ENCODE data around the gene NLRP9.

The NLRP9 gene

DNA sequence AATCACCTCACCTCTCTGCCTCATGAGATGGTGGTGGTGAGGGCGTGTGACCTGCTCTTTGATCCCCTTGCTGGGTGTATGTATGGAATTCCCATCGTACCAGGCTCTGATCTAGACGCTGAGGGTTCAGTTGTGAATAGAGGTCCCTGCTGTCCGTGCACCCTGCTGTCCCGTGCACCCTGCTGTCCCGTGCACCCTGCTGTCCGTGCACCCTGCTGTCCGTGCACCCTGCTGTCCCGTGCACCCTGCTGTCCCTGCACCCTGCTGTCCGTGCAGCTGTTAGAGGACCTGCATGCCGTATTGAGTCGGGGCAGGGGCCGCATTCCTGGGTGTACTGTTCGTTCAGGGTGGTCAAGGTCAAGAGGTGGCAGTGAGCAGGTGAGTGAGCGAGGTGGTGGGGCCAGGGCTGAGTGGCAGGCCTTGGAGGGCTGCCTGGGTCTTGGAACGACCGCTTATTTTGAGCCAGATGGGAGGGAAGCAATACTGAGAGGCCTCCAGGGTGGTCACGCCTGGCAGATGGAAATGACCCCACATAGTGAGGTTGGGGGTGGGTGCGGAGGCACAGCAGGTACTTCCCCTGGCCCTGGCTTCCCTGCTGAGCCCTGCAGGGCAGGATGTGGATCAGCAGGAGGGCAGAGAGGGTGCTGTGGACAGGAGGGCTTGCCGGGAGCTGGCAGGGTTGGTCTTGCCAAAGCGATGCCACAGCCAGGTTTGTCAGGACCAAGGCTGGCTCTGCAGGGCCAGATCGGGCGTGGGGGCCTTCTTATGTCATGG lies 67.7 kb downstream of the NLRP9 start:
- peak; percentile 39 for DNase-seq

- DNase-seq = no peak
Measured at GRCh38 chr19:55669418-55670279, 68.6 kb downstream of the NLRP9 start.

DNA sequence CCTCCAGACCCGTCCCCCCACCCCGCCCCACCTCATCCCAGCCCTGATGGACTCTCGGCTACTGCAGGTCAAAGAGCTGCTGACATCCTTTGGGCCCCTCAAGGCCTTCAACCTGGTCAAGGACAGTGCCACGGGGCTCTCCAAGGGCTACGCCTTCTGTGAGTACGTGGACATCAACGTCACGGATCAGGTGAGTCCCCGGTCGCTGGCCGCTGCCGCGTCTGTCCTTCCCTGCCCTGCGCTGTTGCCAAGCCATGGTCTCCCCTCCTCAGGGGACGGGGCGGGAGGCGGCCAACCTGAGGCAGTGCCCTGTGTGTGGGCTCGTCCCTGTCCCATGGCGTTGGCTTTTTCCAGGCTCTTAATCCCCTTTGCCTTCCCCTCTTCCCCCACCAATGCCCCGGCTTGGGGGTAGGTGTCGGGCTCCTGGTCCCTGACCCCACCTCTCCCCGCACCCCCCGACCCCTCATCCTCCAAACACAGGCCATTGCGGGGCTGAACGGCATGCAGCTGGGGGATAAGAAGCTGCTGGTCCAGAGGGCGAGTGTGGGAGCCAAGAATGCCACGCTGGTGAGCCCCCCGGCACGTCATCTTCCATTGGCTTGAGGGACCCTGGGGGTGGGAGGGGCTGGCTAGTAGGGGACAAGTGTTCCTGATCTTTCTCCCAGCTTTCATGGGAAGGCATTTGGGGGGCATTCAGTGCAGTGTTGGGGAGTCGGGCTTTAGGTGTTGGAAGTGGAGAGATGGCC lies 69.4 kb downstream of the NLRP9 start:
- DNase-seq = no peak

DNA sequence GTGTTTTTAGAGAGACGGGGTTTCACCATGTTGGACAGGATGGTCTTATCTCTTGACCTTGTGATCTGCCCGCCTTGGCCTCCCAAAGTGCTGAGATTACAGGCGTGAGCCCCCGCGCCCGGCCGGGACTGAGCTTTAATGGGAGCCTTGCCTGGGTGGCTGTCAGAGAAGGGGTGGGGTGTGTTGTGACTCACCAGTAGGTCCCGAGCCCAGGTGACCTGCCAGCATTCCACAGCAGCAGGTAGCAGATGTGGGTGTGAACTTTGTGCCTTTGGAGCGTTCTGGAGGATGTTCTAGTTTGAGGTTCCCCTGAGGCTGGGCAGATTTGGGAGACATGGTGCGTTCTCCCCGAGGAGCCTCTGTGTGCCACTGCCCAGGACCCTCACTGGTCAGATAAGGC lies 70.2 kb downstream of the NLRP9 start:
- no peak for DNase-seq

DNA sequence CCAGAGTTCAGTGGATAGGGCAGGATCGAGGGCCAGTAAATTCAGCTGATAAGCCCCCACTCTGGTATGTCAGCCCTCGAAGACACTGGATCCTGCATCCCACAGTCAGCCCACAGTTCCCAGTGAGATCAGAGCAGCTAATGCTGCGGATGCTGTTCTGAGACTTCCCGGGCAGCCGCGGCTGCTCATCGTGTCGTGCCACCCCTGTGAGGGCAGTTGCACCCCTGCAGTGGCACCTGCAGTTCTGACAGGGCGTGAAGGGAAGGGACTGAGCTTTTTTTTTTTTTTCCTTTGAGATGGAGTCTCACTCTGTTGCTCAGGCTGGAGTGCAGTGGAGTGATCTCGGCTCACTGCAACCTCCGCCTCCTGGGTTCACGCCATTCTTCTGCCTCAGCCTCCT lies 70.7 kb downstream of the NLRP9 start:
- no peak for DNase-seq

- no peak for DNase-seq
Measured at GRCh38 chr19:55667006-55667381, 71.2 kb downstream of the NLRP9 start.

GRCh38 chr19:55666343-55667005 lies 71.7 kb downstream of the NLRP9 start:
- DNase-seq = no peak

- no peak for DNase-seq
Measured at GRCh38 chr19:55663846-55664536, 74.2 kb downstream of the NLRP9 start.

DNA sequence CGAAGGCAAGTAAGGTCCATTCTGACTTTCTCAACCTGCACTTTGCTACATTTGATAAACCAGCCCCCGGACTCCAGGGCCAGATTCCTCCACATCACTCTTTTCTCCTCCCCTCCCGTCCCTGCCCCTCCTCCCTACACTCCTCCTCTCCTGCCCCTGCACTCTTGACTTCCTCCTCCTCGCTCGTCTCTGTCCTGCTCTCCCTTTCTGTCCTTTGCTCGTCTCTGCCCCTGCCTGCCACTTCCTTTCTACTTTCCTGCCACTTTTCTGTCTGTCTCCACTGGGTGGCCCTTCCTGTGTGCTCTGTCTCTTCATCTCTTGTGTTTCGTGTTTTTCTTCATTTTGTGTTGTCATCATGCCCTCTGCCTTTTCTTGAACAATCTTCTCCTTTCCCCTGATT lies 76.4 kb downstream of the NLRP9 start:
- DNase-seq = no peak

DNA sequence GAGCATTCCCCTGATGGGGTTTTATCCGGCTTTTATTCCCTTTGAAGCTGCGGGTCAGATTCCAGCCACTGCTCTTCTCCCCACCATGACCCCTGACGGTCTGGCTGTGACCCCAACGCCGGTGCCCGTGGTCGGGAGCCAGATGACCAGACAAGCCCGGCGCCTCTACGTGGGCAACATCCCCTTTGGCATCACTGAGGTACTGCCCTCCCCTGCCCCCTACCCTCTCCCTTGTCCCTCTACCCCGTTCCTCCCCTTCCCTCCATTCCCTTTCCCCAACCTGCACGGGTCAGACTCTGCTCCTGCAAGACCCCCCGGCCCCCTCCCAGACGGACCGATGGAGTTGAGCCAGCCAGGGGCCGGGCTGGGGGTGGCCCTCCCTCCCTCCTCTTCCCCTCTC lies 77.2 kb downstream of the NLRP9 start:
- no peak for DNase-seq

DNA sequence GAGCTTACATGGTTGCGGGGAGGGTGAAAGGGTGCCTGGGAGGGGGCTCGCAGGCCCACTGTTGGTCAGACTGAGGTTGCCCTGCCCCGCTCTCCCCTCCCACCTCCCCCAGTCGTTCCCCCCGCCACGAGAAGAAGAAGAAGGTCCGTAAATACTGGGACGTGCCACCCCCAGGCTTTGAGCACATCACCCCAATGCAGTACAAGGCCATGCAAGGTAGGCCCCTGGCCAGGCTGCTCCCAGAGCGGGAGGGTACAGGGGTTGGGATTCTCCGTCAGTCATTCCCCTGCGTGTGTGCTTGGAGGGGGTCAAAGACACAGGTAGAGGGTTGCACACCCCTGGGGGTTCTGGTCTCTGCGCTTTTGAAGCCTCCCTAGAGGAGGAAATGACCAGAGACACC lies 77.8 kb downstream of the NLRP9 start:
- DNase-seq = no peak

DNA sequence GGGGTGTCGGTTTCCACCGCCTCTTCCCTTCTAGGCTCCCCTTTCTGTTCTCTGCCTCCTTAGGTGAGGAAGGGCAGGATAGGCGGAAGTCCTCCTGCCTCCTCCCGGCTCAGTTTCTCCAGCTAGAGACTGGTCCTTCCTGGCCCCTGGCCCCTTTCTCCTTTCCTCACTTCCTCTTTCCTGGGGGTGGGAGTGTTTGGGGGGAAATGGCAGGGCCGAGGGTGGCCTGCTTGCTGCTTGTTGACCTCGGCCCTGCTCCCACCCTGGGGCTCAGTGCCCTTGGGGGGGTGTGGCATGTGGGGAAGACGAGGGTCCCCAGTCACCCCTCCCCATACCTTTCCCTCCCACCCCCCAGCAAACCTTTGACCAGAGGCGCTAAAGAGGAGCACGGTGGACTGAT lies 78.4 kb downstream of the NLRP9 start:
- no peak for DNase-seq

DNA sequence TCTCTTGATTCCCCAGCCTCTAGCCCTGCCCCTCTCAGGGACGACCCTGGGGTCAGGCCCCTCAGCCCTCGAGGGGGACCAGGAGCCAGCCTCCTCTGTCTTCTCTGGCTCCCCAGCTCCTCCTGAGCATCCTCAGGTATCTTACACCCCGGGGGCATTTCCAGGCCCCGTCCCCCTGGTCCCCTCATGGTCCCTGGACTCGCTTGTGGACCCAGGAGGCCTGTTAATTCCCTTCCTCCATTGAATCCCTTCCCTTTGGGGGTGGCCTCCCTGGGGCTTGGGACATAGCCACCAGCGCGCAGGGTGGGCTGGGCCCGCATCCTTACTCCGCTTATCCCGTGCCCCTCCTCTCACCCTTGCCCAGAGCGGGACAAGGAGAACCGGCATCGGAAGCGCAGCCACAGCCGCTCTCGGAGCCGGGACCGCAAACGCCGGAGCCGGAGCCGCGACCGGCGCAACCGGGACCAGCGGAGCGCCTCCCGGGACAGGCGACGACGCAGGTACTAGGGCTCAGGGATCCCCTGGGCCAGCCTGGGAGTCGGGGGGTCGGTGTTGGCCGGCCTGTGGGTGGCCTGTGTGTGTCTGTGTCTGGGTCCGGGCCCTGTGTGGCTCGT lies 79.2 kb downstream of the NLRP9 start:
- no peak for DNase-seq
